ENCODE measurements around the gene CREB3. TPM values are rescaled to one million over a fixed set of nuclear protein-coding genes. Genes with fewer than 3 reads are reported as not detected.

CREB3 gene
- total RNA-seq, 1 experiment from 2014 or later, result 26.5 TPM

DNA sequence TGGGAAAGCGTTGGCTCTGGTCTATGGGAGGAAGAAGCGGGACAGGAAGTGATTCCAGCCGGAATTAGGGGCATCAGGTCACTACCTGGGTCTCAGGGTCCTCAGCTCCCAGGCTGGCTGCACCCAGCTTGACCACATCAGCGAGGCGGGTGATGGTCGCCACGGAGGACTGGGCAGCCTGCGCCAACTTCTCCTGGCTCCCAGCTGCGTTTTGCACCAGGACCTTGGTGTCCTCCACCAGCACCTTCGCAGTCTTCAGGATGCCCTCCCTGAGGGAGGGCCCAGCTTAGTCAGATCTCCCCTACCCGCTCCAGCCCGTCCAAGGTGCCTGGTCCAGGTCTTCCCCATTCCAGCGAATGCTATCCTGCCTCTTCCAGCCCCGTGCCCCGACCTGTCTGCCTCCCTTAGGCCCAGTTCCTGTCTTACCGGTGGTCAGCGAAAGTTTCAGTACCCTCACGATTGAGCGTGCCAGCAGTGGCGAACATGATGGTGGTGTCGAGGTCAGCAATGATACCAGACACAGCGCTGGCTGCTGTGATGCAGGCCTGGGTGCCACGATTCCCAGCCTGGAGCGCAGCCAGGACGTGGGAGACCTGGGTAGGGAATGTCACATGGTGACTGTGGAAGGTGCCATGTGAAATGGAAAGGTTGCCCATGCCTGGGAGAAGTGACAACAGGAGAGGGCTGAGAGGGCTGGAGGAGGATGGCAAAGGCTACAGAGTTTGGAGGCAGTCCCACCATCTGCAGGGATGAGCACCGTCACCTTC, 28.4 kb upstream of the CREB3 start:
- TF ChIP-seq, protein P1, sequence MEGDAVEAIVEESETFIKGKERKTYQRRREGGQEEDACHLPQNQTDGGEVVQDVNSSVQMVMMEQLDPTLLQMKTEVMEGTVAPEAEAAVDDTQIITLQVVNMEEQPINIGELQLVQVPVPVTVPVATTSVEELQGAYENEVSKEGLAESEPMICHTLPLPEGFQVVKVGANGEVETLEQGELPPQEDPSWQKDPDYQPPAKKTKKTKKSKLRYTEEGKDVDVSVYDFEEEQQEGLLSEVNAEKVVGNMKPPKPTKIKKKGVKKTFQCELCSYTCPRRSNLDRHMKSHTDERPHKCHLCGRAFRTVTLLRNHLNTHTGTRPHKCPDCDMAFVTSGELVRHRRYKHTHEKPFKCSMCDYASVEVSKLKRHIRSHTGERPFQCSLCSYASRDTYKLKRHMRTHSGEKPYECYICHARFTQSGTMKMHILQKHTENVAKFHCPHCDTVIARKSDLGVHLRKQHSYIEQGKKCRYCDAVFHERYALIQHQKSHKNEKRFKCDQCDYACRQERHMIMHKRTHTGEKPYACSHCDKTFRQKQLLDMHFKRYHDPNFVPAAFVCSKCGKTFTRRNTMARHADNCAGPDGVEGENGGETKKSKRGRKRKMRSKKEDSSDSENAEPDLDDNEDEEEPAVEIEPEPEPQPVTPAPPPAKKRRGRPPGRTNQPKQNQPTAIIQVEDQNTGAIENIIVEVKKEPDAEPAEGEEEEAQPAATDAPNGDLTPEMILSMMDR (IDR thresholded peaks at IDR 0.05; ENCODE audit: unreplicated experiment), result no peak
- Mint-ChIP-seq H3K36me3 (ENCODE audit: insufficient read depth, unreplicated experiment) (peaks cover 21% of the 10 kb centered on the region), H3K4me3 (ENCODE audit: low read depth, unreplicated experiment) (no peak overlapping the region), H3K4me1 (ENCODE audit: low read depth, unreplicated experiment) (no peaks in the 10 kb centered on the region), H3K27ac (ENCODE audit: unreplicated experiment) (no peak overlapping the region), H3K9me3 (ENCODE audit: low read depth, unreplicated experiment) (no peaks in the 10 kb centered on the region), H3K27me3 (ENCODE audit: unreplicated experiment) (no peaks in the 10 kb centered on the region)
- intact Hi-C loops (cut with micrococcal nuclease; ENCODE audit: unreplicated experiment), result no loop called here
- DNase-seq, result no peak
- BruUV-seq (replicated peaks), result TSS peak; percentile 18
- CTCF ChIA-PET, result no interaction called here

DNA sequence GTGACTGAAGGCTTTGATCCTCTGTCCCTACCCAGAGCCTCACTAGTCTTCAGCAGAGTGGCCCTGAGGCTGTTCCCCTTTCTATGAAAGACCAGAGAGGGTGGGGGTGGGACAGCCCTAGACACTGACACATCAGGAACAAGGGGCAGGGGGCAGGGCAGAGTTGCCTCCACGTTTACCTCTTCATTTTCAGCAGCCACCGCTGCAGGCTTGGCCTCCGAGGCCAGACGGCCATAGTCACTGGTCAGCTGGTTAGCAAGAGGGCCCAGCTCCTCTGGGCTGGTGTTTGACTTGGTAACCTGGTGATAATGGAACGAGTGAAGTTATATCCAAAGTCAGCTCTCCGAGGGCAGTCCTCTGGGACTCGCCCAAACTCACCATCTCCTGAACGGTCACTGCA, 27.1 kb upstream of the CREB3 start:
- no peak for DNase-seq
- no peaks in the 10 kb centered on the region for H3K9me3 Mint-ChIP-seq (ENCODE audit: low read depth, unreplicated experiment)
- H3K36me3 Mint-ChIP-seq (ENCODE audit: insufficient read depth, unreplicated experiment), result peaks cover 27% of the 10 kb centered on the region
- no peak overlapping the region for H3K4me3 Mint-ChIP-seq (ENCODE audit: low read depth, unreplicated experiment)
- intact Hi-C loops (cut with micrococcal nuclease; ENCODE audit: unreplicated experiment), result no loop called here
- no peaks in the 10 kb centered on the region for H3K4me1 Mint-ChIP-seq (ENCODE audit: low read depth, unreplicated experiment)
- H3K27me3 Mint-ChIP-seq (ENCODE audit: unreplicated experiment), result no peaks in the 10 kb centered on the region
- H3K27ac Mint-ChIP-seq (ENCODE audit: unreplicated experiment), result no peak overlapping the region
- CTCF ChIA-PET, result no interaction called here
- no TSS peak for BruUV-seq (replicated peaks)
- TF ChIP-seq, protein P1 (IDR thresholded peaks at IDR 0.05; ENCODE audit: unreplicated experiment), result no peak

DNA sequence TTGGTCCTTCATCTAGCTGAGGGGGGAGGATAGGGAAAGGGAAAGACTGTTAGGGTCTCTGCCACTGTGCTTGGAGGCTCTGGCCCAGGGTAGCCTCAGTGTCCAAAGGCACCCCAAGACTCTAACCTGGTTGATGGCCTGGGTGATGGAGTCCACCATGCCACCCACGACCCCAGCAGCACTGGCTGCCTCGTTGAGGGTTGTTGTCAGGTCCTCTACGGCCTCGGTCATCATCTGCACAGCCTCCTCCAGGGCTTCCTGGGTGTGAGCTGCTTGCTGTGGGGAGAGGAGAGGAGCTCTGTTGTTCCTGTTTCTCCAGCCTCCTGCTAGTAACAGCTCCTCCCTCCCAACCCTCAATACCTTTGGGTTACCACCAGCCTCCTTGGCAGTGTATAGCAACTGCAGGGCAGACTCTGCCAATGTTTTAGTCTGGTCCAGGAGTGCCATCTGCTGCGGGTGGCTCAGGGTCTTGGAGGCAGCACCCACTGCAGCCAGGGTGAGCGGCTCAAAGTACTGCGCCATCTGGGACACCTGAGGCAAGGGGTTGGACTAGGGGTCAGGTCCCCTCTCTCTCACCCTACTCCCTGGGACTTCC, 26.5 kb upstream of the CREB3 start:
- H3K9me3 Mint-ChIP-seq (ENCODE audit: low read depth, unreplicated experiment), result no peaks in the 10 kb centered on the region
- TF ChIP-seq, protein P1 (IDR thresholded peaks at IDR 0.05; ENCODE audit: unreplicated experiment), result no peak
- peaks cover 27% of the 10 kb centered on the region for H3K36me3 Mint-ChIP-seq (ENCODE audit: insufficient read depth, unreplicated experiment)
- no peaks in the 10 kb centered on the region for H3K27me3 Mint-ChIP-seq (ENCODE audit: unreplicated experiment)
- no peak overlapping the region for H3K4me3 Mint-ChIP-seq (ENCODE audit: low read depth, unreplicated experiment)
- CTCF ChIA-PET, result no interaction called here
- BruUV-seq (replicated peaks), result no TSS peak
- intact Hi-C loops (cut with micrococcal nuclease; ENCODE audit: unreplicated experiment), result no loop called here
- DNase-seq, result no peak
- H3K4me1 Mint-ChIP-seq (ENCODE audit: low read depth, unreplicated experiment), result no peaks in the 10 kb centered on the region
- no peak overlapping the region for H3K27ac Mint-ChIP-seq (ENCODE audit: unreplicated experiment)

DNA sequence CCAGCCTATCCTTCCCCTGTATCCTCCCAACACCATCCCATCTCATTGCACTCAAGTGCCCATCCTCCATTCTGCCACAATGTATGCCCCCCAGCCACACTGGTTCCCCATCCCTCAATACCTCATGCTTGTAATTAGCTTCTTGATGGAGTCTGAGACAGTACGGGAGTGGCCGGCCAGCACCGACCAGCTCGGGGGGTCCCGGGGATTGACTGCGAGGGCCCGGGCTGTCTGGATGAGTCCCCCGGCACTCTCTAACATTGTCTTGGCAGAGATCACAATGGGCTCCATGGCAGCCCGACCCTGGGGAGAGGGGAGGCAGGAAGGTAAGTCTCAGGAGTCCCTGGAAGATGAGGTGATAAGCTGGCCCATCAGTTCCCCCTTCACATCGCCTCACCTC, 25.5 kb upstream of the CREB3 start:
- Mint-ChIP-seq H3K4me1 (ENCODE audit: low read depth, unreplicated experiment) (no peaks in the 10 kb centered on the region), H3K27me3 (ENCODE audit: unreplicated experiment) (no peaks in the 10 kb centered on the region), H3K27ac (ENCODE audit: unreplicated experiment) (no peak overlapping the region), H3K4me3 (ENCODE audit: low read depth, unreplicated experiment) (no peak overlapping the region), H3K36me3 (ENCODE audit: insufficient read depth, unreplicated experiment) (peaks cover 32% of the 10 kb centered on the region), H3K9me3 (ENCODE audit: low read depth, unreplicated experiment) (no peaks in the 10 kb centered on the region)
- DNase-seq, result no peak
- TF ChIP-seq, protein P1 (IDR thresholded peaks at IDR 0.05; ENCODE audit: unreplicated experiment), result no peak
- CTCF ChIA-PET, result no interaction called here
- TSS peak; percentile 18 for BruUV-seq (replicated peaks)
- intact Hi-C loops (cut with micrococcal nuclease; ENCODE audit: unreplicated experiment), result no loop called here

All from Calu3 (cell line).